ENCODE data around the gene PRPF19. TPM values are rescaled to one million over a fixed set of nuclear protein-coding genes. Genes with fewer than 3 reads are reported as not detected.

The PRPF19 gene
- total RNA-seq, 2 donors from 2014 or later: 147 to 181 TPM

DNA sequence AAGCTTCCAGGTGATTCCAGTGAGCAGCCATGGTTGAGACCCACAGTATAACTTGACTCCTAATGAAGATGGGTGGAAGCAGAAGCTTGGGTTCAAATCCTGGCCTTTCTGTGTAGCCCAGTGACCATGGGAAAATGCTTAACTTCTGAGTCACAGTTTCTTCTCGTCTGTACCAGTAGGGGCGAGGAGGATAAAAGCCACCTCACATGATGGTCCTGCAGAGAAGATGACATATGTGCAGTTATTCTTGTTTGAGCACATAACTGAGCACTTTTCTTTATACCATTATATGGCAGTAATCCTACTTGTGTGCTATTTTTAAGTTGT lies 12.5 kb upstream of the PRPF19 start:
- 64% methylated on average over 2 of the region's 2 CpGs for WGBS
- no peak overlapping the region for H3K27ac ChIP-seq
- no peak for DNase-seq (ENCODE audit: low spot score)
- no peak overlapping the region for H3K4me3 ChIP-seq
- peaks cover 9 to 17% of the 10 kb centered on the region in 2 donors for H3K36me3 ChIP-seq
- peaks cover 11% of the 10 kb centered on the region for H3K4me1 ChIP-seq (replicated peaks)
- no peaks in the 10 kb centered on the region for H3K27me3 ChIP-seq (replicated peaks; ENCODE audit: insufficient read depth)
- intact Hi-C loops (cut with DNase I): no loop called here
- TF ChIP-seq POLR2AphosphoS5 (IDR thresholded peaks at IDR 0.05) (no peak), POLR2A (IDR thresholded peaks at IDR 0.05) (no peak)
- TF ChIP-seq, protein P1, sequence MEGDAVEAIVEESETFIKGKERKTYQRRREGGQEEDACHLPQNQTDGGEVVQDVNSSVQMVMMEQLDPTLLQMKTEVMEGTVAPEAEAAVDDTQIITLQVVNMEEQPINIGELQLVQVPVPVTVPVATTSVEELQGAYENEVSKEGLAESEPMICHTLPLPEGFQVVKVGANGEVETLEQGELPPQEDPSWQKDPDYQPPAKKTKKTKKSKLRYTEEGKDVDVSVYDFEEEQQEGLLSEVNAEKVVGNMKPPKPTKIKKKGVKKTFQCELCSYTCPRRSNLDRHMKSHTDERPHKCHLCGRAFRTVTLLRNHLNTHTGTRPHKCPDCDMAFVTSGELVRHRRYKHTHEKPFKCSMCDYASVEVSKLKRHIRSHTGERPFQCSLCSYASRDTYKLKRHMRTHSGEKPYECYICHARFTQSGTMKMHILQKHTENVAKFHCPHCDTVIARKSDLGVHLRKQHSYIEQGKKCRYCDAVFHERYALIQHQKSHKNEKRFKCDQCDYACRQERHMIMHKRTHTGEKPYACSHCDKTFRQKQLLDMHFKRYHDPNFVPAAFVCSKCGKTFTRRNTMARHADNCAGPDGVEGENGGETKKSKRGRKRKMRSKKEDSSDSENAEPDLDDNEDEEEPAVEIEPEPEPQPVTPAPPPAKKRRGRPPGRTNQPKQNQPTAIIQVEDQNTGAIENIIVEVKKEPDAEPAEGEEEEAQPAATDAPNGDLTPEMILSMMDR (IDR thresholded peaks at IDR 0.05): no peak
- no peaks in the 10 kb centered on the region for H3K9me3 ChIP-seq

- 91% methylated on average over 4 of the region's 4 CpGs for WGBS
- H3K36me3 ChIP-seq: peaks cover 9 to 17% of the 10 kb centered on the region in 2 donors
- TF ChIP-seq POLR2A (IDR thresholded peaks at IDR 0.05) (no peak), POLR2AphosphoS5 (IDR thresholded peaks at IDR 0.05) (no peak)
- TF ChIP-seq, protein P1 (IDR thresholded peaks at IDR 0.05): no peak
- no peak overlapping the region for H3K27ac ChIP-seq
- no peaks in the 10 kb centered on the region for H3K27me3 ChIP-seq (replicated peaks; ENCODE audit: insufficient read depth)
- H3K9me3 ChIP-seq: no peaks in the 10 kb centered on the region
- H3K4me3 ChIP-seq: no peak overlapping the region
- no peak for DNase-seq (ENCODE audit: low spot score)
- peaks cover 12% of the 10 kb centered on the region for H3K4me1 ChIP-seq (replicated peaks)
- intact Hi-C loops (cut with DNase I): no loop called here
Observed at GRCh38 chr11:60918251-60918938, 12.0 kb upstream of the PRPF19 start.

- Histone ChIP-seq H3K9me3 (no peaks in the 10 kb centered on the region), H3K4me1 (replicated peaks) (peaks cover 21% of the 10 kb centered on the region), H3K4me3 (no peak overlapping the region), H3K36me3 (peaks cover 9 to 14% of the 10 kb centered on the region in 2 donors), H3K27me3 (replicated peaks; ENCODE audit: insufficient read depth) (no peaks in the 10 kb centered on the region), H3K27ac (no peak overlapping the region)
- TF ChIP-seq POLR2A (IDR thresholded peaks at IDR 0.05) (no peak), POLR2AphosphoS5 (IDR thresholded peaks at IDR 0.05) (peak; percentile 36)
- TF ChIP-seq, protein P1 (IDR thresholded peaks at IDR 0.05): no peak
- 53% methylated on average over 1 of the region's 1 CpG for WGBS
- no peak for DNase-seq (ENCODE audit: low spot score)
- intact Hi-C loops (cut with DNase I): no loop called here
Observed at GRCh38 chr11:60917267-60917666, 10.9 kb upstream of the PRPF19 start.

DNA sequence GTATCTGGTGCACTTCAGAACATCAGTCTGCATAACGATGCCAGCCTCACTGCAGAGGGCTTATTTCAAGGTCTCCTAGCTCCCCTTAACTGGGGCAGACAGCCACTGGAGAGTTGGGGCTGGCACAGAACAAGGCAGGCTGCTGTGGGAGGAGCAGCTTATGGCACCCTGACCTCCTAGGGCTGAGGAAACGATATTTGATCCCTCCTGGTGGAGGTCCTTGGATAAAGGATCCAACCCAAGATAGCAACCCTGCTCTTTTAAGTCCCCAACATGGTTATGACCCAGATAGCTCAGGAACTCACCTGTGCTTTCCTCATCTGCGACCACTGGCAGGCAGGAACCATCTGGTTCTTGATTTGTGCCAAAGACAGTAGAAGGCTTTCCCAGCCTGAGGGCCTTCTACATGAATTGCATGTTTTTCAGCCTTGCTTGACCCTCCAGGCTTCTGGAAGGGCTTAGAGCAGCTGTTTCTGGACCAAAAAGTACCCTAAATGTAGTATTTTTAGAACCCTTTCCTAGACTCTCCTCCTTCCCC lies 10.4 kb upstream of the PRPF19 start:
- 61% methylated on average over 3 of the region's 3 CpGs for WGBS
- DNase-seq (ENCODE audit: low spot score): no peak
- H3K36me3 ChIP-seq: peaks cover 6 to 9% of the 10 kb centered on the region in 2 donors
- no peak overlapping the region for H3K27ac ChIP-seq
- H3K9me3 ChIP-seq: no peaks in the 10 kb centered on the region
- H3K27me3 ChIP-seq (replicated peaks; ENCODE audit: insufficient read depth): no peaks in the 10 kb centered on the region
- intact Hi-C loops (cut with DNase I): no loop called here
- no peak overlapping the region for H3K4me3 ChIP-seq
- peaks cover 21% of the 10 kb centered on the region for H3K4me1 ChIP-seq (replicated peaks)
- TF ChIP-seq POLR2AphosphoS5 (IDR thresholded peaks at IDR 0.05) (no peak), POLR2A (IDR thresholded peaks at IDR 0.05) (no peak)
- TF ChIP-seq, protein P1 (IDR thresholded peaks at IDR 0.05): no peak
